22Rv1 (cell line): ENCODE data around the gene SPPL2B.

Experiments
- H3K27ac ChIP-seq: fragments of 450-650 bp; 2 replicates; pipeline ENCODE4 v1.5.1; 2017
- ZFX ChIP-seq: fragments of 450-650 bp; IDR thresholded peaks from 2 replicates; pipeline ENCODE4 v1.6.1; 2017; ENCODE audit warnings: antibody characterized with exemption, borderline replicate concordance
- TF ChIP-seq, protein P1 (sequence below): fragments of 450-650 bp; IDR thresholded peaks from 2 replicates; pipeline ENCODE4 v1.5.1; 2017; ENCODE audit warnings: mild to moderate bottlenecking

SPPL2B gene

DNA sequence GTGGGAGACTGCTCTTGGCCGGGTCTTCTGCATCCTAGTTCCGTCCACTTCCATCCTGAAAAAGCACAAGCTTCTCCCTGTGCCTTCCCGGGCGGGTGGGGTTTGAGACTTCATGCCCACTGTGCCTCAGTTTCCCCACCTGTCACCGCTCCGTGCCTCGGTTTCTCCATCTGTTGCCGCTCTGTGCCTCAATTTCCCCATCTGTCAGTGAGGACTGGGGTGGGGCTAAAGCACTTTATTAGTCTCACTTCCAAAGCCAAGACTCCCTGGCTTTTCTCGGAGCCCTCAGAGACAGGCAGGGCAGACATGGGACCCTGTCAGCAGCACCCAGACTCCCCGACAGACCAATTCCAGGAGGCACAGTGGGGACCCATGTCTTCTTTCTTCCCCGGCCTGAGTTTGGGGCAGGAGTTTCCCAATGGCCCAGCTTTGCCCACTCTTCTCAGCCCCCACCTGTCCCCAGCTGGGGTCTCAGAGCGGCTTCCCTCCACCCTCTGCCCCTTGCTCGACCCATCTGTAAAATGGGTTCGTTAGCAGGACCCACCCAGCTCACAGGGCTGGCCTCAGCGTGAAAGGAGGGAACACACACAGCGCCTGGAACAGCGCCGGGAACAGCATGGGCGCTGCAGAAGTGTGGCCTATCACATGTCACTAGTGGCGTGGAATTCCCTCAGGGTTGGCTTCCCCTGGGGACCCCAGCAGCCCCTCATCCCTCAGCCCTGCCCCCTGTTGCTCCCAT is 41.9 kb upstream of the SPPL2B start:
- no peak overlapping the region for H3K27ac ChIP-seq

DNA sequence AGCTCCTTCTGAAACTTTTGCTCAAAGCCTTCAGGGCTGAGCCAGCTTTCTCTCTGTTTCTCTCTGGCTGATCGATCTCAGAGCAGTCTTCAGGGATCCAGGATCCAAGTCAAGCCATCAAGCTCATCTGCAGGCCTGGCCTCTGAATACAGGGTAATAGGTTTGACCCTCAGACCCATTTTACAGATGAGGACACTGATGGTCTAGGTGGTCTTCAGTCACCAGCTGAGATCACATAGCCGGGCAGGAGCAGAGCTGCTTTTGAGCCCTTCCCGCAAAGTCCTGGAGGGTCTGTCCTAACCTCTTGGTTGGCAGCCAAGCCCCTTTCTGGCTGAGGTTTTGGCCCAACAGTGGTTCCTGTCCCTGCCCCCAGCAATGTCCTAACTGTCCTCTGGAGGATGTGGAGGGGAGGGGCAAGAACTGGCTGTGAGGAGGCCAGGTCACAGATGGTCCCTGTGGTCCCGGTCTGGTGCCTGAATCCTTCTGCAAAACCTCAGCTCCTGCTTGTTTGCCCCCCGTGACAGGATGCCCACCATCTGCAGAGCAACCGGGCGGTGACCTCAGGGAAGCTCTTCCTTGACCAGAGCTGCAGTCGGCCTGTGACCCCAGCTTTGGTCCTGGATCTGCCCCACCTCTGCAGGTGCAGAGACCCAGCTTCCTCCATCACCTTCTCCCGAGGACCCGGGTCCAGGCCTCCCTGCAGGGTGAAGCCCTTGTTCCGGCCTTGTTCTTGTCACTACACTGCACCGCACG is 40.7 kb upstream of the SPPL2B start:
- TF ChIP-seq, protein P1, sequence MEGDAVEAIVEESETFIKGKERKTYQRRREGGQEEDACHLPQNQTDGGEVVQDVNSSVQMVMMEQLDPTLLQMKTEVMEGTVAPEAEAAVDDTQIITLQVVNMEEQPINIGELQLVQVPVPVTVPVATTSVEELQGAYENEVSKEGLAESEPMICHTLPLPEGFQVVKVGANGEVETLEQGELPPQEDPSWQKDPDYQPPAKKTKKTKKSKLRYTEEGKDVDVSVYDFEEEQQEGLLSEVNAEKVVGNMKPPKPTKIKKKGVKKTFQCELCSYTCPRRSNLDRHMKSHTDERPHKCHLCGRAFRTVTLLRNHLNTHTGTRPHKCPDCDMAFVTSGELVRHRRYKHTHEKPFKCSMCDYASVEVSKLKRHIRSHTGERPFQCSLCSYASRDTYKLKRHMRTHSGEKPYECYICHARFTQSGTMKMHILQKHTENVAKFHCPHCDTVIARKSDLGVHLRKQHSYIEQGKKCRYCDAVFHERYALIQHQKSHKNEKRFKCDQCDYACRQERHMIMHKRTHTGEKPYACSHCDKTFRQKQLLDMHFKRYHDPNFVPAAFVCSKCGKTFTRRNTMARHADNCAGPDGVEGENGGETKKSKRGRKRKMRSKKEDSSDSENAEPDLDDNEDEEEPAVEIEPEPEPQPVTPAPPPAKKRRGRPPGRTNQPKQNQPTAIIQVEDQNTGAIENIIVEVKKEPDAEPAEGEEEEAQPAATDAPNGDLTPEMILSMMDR, result no peak
- no peak for TF ChIP-seq ZFX
- H3K27ac ChIP-seq, result no peak overlapping the region

More for the DNA sequence above, 41.9 kb upstream of the SPPL2B start:
- no peak for TF ChIP-seq ZFX
- TF ChIP-seq, protein P1, result no peak

DNA sequence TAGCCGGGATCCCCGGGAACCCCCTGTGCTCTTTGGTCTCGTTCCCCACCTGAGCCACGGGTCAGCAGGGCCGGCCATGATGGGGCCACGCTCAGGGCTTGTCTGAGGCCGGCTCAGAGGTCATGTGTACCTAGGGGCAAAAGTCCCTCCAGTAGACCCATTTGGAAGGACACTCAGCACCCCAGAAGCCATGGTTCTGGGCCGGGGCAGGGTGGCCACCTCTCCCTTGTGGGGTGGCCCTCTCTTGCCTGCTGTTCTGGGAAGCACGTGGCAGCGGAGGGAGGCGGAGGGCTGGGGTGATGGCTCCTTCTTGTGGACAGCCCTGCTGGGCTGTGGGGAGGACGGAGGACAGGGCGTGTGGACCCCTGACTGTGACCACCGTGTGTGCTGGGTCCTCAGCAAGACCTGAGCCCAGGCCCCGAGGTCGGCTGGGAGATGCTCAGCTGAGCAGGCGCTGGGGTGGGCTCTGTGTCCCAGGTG is 40.1 kb upstream of the SPPL2B start:
- TF ChIP-seq ZFX, result no peak
- TF ChIP-seq, protein P1, result no peak
- no peak overlapping the region for H3K27ac ChIP-seq

DNA sequence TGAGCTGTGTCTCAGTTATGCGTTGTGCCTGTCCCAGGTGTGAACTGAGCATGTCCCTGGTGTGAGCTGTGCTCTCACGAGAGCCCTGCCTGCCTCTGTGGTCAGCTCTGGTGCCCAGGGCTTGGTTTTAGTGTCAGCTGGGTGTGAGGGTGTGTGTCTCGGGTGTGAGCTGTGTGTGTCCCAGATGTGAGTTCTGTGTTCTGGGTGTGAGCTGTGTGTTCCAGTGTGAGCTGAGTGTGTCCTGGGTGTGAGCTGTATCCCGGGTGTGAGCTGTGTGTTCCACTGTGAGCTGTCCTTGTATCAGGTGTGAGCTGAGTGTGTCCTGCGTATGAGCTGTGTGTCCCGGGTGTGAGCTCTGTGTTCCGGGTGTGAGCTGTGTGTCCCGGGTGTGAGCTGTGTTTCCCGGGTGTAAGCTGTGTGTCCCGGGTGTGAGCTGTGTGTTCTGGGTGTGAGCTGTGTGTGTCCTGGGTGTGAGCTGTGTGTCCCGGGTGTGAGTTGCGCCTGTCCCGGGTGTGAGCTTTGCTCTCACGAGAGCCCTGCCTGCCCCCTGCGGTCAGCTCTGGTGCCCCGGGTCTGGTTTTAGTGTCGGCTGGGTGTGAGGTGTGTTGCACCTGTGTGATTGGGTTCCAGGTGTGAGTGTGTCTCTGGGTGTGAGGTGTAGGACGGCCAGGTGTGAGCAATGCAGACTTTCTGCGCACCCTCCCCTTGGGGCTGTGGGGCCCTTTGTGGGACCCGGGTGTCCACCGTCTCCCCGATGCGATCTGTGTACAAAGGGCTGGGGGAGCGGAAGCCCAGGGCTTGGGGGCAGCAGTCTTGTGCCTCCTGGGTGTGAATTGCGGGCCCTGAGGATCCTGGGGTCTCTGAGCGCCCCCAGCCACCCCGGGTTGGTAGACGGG is 39.4 kb upstream of the SPPL2B start:
- H3K27ac ChIP-seq, result no peak overlapping the region
- TF ChIP-seq, protein P1, result no peak
- TF ChIP-seq ZFX, result no peak

DNA sequence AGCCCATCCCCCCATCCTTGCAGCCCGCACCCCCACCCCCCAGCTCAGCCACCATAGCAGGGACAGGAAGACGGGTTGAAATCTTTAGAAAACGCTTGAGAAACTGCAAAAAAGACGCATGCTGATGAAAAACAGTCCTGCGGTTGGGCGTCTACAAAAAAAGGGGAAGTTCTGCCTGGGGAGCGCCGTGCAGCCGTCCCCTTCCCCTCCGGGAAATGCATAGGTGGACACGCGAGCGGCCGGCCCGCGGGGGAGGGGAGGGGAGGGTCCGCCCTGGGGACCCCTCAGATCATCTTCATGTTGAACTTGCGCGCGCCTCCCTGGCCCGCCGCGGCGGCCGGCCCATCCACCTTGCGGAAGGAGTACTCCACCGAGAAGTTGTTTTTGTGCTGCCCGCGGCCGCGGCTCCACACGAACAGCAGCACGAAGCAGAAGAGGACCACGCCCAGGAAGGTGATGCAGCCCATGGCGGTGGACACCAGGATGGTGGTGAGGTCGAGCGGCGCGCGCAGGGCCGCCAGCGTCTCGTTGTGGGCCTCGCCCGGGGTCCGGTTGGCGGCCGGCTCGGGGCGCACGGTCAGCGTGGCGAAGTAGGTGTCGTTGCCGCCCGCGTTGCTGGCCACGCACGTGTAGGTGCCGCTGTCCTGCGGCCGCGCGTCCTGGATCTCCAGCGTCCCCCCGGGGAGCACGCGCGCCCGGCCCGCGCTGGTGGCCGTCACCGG is 38.6 kb upstream of the SPPL2B start:
- H3K27ac ChIP-seq, result peak overlapping the region; percentile 71
- TF ChIP-seq, protein P1, result no peak

DNA sequence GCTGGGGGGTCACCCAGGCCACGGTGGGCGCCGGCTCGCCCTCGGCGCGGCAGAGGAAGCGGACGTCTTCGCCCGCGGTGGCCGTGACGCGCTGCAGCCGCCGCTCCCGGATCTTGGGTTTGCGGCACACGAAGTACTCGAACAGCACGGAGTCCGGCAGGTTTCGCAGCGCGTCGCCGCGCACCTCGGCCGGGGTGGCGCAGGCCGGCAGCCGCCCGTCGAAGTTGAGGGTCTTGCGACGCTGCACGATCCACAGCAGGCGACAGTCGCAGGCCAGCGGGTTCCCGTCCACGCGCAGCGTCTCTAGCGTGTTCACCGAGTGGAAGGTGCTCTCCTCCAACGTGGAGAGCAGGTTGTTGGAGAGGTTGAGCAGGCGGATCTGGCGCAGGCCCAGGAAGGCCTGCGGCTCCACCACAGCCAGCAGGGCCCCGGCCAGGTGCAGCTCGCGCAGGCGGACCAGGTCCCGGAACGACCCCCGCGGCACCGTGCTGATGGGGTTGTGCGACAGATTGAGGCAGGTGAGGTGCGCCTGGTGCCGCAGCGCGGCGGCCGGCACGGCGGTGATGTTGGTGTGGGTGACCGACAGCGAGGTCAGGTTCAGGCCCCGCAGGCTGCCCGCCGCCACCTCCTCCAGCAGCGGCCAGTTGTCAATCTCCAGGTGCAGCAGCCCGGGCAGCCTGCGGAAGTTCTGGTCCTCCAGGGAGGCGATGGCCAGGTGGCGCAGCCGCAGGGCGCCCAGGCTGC is 37.9 kb upstream of the SPPL2B start:
- TF ChIP-seq, protein P1, result no peak
- TF ChIP-seq ZFX, result no peak
- peak overlapping the region; percentile 71 for H3K27ac ChIP-seq
